ENCODE results near the gene MRPL24.
"Not testable (repeated sequence)": the region's sequence is repeated elsewhere in the genome, so short reads cannot be mapped to it uniquely, and the experiment has no call there.

The MRPL24 gene

GRCh38 chr1:156740741-156741480 lies at the start of gene MRPL24:
MRPL24 (minus strand) TSS chr1:156741088; CDS start chr1:156738704, 2,384 bp downstream.
- DNase-seq = peak; percentile 100

- no peak for DNase-seq
These were observed 48.9 kb upstream of the MRPL24 start for GRCh38 chr1:156789621-156790318.

GRCh38 chr1:156788136-156788535 lies 47.2 kb upstream of the MRPL24 start:
- DNase-seq = no peak

GRCh38 chr1:156786640-156787039 lies 45.8 kb upstream of the MRPL24 start:
- DNase-seq = no peak

- DNase-seq = no peak
These were observed 44.6 kb upstream of the MRPL24 start for GRCh38 chr1:156785458-156785857.

- no peak for DNase-seq
These were observed 40.8 kb upstream of the MRPL24 start for GRCh38 chr1:156781585-156782186.

GRCh38 chr1:156777573-156777972 lies 36.7 kb upstream of the MRPL24 start:
- no peak for DNase-seq

- no peak for DNase-seq
These were observed 36.1 kb upstream of the MRPL24 start for GRCh38 chr1:156776942-156777341.

- no peak for DNase-seq
These were observed 34.9 kb upstream of the MRPL24 start for GRCh38 chr1:156775799-156776198.

GRCh38 chr1:156773607-156774006 lies 32.7 kb upstream of the MRPL24 start:
- peak in 1 of 2 experiments; percentile 19 for DNase-seq

GRCh38 chr1:156772728-156773497 lies 32.0 kb upstream of the MRPL24 start:
- DNase-seq = no peak

GRCh38 chr1:156772222-156772621 lies 31.3 kb upstream of the MRPL24 start:
- DNase-seq = no peak

GRCh38 chr1:156768610-156769295 lies 27.9 kb upstream of the MRPL24 start:
- DNase-seq = no peak

GRCh38 chr1:156767879-156768604 lies 27.2 kb upstream of the MRPL24 start:
- peak in 1 of 2 experiments; percentile 39 for DNase-seq

- peak; percentile 100 for DNase-seq
These were observed 26.4 kb upstream of the MRPL24 start, which contains the start of gene PRCC for GRCh38 chr1:156767101-156767878. PRCC (plus strand) TSS chr1:156767535; CDS start chr1:156767772, 237 bp downstream.

GRCh38 chr1:156766298-156767100 lies 25.6 kb upstream of the MRPL24 start:
- DNase-seq = no peak

- no peak for DNase-seq
These were observed 24.8 kb upstream of the MRPL24 start for GRCh38 chr1:156765666-156766065.

GRCh38 chr1:156765136-156765535 lies 24.2 kb upstream of the MRPL24 start:
- not testable (repeated sequence) for DNase-seq

- no peak for DNase-seq
These were observed 19.9 kb upstream of the MRPL24 start for GRCh38 chr1:156760796-156761104.
